Measurements from ENCODE around the gene SNX18.

SNX18 gene

DNA sequence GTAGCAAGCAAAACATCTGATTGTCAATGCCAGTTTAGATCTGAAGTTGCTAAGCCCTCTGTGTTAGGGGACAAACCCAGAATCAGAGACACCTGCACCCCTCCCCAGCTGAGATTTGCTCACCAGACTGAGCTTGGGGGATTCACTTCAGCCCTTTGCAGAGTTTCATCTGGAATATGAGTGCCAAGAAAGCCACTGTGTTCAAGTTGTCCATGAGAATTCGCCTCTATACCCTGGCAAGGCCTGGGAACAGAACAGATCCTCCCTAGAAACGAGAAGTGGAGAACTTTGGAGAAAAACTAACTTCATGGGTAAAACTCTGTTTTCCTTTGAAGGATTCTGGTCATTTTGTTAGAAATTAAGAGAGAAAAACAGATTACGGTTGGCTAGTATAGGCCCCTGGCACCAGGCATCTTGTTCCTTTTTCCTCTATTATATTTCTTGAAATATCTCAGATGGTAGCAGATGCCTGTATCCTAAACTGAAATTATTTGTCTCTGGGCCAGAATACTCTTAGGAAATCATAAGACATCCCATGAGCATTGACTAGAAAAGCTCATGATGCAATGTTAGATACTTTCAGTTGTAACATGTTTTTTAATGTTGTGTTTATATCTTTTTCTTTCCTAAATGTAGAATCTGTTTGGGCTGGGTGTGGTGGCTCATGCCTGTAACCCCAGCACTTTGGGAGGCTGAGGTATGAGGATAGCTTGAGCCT is 64.4 kb downstream of the SNX18 start:
- DNase-seq = no peak

DNA sequence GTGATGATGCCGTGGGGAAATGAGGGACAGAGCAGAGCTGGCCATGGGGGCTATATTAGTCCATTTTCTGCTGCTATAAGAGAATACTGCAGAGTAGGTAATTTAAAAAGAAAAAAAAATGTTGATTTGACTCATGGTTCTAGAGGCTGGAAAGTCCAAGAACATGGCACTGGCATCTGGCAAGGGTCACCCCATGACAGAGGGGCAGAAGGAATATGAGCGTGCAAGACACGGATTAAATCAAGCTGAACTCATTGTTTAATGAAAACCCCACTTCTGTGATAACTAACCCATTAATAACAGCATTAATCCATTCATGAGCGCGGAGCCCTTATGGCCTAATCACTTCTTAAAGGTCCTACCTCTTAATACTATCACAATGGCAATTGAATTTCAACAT is 68.8 kb downstream of the SNX18 start:
- no peak for DNase-seq

DNA sequence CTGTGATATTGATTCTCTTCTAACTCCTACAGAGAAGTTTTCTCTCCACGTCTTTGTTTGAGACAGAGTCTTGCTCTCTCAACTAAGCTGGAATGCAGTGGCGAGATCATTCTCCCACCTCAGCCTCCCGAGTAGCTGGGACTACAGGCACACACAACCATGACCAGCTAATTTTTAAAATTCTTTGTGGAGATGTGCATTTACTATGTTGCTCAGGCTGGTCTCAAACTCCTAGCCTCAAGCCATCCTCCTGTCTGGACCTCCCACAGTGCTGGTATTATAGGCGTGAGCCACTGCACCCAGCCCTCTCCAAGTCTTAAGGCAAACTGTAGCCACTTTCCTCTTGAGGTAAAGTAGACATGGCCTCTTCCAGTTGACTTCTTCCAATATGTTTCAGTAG is 72.2 kb downstream of the SNX18 start:
- DNase-seq = no peak

DNA sequence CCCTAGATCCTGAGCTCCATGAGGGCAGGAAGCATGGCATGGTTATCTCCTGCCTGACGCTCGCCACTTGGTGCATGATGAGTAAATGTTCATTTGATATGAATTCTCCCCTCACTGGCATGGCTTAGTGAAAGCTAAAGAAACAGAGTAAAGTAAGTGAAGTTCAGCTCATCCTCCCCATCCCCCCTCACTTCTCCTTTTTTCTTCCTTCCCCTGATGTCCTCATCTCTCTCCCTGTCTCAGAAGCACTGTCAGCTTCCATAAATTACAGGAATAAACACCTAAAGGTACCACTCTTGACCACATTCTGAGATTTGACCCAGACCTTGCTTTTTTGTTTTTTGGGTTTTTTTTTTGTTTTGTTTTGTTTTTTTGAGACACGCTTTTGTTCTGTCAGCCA is 73.3 kb downstream of the SNX18 start:
- no peak for DNase-seq

DNA sequence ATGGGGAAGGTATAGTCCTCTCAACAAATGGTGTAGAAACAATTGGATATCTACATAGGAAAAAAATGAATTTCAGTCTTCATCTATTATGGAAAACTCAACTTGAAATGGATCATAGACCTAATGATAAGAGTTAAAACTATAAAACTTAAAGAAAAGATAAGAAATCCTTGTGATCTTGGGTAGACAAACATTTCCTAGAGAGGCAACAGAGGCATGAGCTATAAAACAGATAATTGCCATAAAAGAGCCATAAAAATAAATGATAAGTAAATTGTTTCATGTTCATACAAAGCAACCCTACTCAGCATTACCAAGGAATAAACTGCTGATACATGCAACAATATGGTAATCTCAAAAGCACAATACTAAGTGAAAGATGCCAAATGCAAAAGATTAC is 76.2 kb downstream of the SNX18 start:
- no peak for DNase-seq

DNA sequence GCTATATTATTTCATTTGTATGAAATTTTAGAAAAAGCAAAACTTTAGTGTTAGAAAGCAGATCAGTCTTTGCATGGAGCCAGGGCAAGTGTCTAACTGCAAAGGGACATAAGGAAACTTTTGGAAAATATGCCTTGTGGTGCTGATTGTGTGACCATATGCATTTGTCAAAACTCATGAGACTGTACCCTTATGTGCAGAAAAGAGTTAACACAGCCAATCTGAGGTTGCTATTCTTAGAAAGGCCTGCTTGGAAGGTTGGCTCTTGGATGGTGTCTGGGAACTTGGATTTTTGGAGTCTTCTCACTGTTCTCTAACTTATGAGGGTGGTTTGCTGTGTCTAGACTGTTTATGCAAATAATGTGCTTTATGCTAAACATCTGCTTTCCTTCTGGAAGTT is 76.6 kb downstream of the SNX18 start:
- no peak for DNase-seq

DNA sequence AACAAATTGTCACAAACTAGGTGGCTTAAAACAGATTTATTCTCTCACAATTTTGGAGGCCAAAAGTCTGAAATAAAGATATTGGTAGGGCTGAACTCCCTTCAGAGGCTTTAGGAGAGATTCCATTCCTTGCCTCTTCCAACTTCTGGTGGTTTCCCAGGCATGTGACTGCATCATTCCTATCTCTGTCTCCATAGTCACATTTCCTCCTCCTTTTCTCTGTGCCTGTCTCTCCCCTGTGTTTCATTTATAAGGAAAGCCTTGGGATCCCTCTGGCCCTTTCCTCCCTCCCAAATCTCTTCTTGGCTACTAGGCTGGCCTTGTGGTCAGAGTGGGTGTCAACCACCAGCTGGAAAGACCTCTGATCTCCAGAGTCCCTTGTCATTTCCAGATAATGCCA is 78.2 kb downstream of the SNX18 start:
- no peak for DNase-seq
